CD4-positive, alpha-beta T cell treated with Interleukin-2 at 100 ng/mL for 4 hours (primary cell): Measurements from ENCODE around the gene TRMU.

ENCODE experiments used
- DNase-seq: peaks from one replicate; pipeline ENCODE4 v3.0.0-alpha.2; 2020; ENCODE audit warnings: low spot score

The TRMU gene

DNA sequence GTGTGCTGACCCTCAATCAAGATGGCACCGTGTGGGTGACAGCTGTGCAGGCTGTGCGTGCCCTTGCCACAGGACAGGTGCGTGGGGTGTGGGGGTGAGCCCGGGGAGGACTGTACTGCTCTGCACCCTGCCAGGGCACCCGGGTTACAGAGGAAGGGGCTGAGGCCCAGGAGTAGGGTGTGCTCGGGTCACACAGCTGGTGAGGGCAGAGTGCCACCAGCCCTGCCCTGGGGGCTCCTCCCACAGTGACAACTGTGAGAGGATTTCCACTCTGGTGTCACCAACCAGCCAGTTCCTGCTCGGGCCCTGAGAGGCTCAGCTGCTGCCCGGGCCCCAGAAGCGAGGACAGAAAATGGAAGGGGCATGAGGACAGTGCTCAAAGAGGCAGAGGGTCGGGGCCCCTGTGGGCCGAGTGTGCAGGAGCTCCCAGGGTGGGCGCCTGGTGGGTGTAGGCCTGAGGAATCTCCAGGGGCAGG is 20.5 kb downstream of the TRMU start:
- DNase-seq, result no peak

DNA sequence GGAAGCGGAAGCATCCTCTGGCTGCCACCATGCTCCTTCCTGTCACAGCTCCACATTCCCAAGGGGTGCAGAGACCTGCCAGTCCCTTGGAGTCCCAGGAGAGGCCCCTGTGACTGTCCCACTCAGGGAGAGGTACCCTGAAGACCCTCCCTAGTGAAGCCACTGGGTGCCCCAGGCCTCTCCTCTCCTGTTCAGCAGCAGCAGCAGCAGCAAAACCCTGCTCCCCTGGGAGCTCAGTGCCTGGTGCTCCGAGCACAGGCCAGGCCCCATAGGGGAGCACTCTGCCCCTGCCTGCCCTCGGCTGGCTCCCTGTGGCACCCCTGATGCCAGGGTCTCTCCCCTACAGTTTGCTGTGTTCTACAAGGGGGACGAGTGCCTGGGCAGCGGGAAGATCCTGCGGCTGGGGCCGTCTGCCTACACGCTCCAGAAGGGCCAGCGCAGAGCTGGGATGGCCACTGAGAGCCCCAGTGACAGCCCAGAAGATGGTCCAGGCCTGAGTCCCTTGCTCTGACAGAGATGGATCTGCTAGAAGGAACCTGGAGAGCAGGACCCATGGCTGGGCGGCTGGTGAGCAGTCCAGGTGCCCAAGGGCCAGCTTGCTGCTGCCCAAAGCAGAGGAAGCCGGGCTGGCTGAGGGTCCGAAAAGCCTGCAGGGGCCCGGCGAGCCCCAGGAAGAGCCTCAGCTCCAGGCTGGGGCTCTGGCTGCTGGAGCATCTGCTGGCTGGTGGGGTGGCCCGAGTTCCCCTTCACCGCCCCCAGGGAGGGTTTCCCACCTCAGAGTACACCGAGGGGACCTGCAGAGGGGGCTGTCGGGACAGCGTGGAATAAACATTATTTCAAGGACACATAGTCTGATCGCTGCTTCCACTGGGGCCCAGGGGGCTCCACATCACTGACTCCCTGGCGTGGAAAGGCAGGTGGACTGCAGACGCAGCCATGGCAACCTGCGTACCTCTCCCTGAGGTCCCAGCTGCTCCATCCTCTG is 21.3 kb downstream of the TRMU start:
- no peak for DNase-seq

DNA sequence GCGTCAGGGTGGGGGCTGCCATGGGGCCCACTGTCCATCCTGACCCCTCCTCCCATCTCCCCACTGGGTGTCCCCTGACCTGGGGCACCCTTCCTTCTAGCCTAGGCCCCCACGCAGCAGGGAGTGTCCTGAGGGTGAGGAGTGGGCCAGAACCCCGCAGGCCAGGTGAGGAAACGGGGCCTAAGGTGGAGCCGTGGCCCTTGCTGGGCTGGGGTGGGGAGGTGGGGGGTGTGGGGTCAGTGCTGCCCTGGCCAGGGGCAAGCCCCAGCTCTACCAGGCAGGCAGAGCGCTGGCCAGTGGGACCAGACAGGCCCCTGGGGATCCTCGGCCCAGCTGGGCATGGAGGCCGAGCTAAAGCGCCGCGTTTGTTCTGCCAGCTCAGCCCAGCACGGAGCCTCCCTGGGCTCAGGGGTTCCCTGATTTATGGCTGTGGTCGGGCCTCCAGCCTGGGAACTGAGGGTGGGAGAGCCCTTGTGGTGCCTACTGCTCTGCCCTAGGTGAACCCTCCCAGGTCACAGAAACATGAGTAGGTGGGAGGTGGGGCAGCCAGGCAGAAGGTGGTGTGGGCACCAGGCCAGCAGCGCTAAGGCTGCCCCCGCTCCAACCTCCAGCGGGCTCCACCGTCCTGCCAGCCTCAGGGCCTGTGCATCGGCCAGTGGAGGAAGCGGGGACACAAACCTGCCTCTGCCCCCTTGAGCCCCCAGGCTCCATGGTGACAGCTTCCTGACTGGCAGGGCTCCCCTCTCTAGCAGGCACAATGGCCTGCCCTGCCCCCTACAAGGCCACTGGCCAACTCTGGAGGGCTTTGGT is 22.4 kb downstream of the TRMU start:
- no peak for DNase-seq

DNA sequence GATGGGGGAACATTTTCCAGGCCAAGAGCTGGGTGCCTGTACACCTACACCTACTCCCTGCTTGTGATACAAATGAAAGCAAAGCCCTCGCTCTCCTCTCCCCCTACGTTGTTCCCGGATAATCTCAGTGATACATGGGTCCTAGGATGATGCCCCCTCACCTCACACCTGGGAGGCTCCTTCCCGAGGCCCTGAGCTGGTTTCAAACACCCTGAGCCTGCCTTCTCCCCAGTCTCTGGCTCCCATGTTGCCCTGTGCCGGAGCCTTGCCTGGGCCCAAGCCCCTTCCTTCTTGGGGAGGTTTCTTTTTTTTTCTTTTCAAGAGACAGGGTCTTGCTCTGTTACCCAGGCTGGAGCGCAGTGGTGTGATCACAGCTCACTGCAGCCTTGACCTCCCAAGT is 23.3 kb downstream of the TRMU start:
- no peak for DNase-seq

DNA sequence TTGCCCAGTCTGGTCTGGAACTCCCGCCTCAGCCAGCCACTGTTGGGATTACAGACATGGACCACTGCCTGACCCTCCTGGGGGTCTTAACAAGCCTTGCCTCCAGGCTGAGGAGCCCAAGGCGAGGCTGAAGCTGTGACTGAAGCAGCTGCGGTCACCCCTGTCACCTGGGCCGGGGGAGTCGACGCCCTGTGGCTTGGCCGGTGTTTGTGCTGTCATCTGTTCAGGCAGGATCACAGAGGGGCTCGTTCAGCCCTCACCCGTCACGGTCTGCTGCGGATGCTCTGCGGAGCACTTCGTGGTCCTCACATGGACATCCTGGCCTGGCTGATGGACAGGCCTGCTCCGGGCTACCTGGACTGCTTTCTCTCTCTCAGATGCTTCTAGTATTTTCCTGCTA is 23.8 kb downstream of the TRMU start:
- DNase-seq, result no peak

DNA sequence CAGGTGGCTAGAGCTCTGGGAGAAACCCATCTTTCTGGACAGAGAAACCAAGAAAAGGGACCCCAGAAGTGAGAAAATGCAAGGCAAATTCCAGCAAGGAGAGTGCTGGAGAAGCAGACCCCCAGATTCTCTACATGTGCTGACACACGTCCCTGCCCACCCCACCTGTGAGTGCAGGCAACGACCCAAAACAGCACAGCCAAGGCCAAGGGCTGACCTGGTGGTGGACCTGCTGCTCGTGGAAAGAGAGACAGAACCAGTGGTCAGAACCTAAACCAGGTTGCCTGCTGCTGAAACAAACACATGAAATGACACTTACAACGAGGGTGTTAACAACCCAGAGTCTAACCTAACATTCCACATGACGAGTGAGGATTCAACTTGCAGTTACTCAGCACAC is 24.6 kb downstream of the TRMU start:
- no peak for DNase-seq

DNA sequence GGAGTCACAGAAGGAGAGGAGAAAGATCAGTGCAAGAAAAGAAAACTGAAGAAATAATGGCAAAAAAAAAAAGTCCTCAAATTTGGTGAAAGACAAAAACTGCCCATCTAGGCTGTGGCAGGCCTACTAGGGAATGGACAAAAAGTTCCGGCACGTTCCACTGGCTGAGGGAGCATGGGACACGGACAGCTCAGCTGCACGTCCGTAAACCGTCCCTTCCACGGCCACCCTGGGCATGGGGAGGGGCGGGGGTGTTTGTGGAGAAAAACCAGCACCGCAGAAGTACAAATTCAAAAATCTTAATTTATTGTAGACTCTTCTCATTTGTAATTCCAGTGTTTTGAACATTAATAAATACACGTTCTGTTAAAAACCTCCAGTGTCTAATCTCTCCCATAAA is 25.4 kb downstream of the TRMU start:
- no peak for DNase-seq

DNA sequence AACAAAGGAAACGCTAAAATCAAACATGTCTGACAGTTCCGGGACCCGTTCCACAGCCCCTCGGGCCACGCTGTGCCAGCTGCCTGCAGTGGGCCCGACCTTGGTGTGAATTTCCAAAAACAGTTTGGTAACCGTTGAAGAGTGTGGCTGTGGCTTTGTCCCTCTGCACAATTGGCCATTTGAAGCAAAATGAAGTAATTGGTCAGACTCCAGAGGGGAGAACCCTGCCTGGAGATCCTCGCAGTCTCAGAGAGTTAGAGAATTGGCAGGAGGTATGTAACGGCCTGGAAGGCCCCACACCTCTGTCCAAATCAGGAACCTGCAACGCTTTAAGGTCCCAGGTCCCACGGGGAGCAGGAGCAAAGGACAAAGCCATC is 26.3 kb downstream of the TRMU start:
- DNase-seq, result no peak

DNA sequence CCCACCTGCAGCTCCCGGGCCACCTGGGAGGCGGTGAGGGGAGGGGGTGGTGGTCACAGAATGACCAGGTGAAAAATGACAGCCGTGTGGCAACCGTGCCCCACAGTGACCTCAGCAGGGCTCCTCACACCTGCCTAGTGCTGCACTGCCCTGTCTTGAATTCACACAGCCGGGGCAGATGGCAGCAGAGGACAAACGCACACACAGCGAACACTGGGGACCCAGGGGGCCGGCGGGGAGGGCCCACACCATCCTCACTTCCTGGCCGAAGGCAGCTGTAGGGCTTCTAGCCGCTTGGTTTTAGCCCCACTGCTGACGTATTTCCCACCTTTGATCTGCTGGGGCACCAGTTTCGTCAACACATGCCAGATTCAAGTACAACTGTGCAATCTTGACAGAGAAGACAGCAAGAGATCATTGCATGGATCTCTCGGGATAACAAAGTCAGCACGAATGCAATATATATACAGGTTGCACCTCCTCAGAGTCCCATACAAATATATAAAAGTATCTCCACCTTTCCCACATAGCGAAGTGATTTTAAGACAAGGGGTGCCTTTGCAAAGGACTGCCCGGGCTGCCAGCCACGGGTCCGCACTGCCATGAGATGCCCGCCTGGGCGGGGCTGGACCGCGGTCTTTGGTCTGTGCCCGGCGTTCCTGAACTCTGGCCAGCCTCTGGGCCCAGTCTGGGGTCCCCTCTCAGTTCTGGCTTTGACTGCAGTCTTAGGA is 26.9 kb downstream of the TRMU start:
- DNase-seq, result no peak

DNA sequence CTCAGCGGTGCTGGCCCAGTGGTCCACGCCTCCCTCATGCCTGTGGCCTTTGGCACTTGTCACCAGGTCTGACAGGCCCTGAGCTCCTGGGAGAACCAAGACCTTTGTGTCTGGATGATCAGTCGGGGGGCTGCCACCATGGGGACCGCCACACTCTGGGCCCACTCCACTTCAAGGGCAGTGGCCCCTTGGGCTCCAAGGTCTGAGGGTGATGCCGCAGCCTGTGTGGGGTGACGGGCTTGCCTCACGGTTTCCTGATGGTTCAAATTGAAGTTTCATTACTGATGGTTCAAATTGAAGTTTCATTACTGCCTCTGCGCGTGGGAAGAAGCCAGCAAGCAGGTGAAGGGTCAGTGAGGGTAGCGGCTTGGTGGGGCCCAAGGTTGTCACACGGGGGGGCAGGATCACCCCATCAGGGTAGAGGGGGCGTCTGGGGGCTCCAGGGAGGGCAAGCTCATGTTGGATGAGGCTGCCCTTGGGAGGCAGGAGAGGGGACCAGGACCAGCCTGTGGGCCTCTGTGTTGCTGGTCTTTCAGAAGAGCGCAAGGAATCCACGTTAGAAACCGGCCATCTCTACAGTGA is 27.5 kb downstream of the TRMU start:
- DNase-seq, result no peak

DNA sequence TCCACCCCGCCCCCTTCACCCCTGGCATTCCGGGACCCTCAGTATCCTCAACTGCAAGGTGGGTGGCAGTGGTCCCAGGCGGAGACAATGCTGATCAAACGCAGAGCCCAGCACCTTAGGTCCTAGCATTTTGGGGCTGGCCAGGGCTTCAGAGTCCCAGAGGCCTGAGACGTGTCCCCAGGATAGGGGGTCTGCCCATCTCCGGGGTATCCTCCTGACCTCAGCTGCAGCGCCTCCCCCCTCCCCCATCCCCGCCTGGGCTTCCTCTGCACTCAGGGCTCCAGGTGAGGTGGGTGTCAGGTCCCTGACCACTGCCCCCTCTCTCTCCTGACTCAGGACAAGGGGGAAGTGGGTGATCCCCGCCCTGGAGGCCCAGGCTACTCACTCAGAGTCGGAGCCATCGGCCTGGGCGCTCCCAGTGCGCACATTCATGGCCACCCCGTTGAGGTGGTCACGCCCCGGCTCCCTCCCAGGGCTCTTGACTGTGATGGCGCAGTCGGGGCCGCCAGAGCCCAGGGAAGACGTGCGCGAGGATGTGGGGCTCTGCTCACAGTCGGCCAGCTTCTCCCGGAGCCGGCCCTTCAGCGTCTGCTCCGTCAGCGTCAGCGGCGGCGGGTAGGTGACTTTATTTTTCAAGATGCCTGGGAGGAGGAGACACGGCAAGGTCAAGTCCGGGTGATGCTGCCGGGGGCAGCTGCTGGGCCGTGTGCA is 28.3 kb downstream of the TRMU start:
- no peak for DNase-seq

DNA sequence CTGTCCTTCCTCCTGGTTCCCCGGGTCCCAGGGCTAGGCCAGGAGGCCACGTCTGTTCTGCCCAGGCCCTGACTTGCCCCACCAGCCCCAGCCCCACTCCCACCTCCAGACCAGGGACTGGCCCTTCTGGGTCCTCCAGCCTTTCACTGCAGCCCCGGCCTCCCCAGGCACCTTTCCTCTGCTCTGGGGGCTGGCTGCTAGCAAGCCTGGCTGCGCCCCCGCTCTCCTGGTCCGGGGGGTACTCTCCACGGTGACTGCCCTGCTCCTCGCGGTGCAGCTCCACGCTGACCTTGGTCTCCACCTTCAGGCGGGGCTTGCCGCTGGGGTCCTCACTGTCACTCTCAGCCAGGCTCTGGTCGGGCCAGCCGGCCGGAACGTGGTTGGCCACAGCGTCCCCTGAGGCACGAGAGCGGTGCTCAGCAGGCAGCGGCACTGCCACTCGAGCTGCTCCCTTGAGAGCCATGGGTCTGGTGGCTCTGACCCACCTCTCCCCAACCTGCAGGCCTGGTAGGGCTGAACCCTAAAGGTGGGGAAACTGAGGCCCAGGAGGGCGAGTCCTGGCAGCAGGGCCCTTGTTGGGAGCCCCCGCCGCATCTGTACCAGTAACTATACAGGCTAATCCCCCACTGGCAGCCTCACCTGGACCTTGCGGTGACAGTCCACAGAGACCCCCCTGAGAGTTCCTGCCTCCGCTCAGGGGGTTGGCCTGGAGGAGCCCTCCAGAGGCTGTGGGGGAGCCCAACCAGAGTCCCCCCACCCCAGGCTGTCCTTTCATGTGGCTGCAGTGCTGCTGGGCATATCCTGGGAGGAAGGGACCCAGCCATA is 29.0 kb downstream of the TRMU start:
- no peak for DNase-seq

DNA sequence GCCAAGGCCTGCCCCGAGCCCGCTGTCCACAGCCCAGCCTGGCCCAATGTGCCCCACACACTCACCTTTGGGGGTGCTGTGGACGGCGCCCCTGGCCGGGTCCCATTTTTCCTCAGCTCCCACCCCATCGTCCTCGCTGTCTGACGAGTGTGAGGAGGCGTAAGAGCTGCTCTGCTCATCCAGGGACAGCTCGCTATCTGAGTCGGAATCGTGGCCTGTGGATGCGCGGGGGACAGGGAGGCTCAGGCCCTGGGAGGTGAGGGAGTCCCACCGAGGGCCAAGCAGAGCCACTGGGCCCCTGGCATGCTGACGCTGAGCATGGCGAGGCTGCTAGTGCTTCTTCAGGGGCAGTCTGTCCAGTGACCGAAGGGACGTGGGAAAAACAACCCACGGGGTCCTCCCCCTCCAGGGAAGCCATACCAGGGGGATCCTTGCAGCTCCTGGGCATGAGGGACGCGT is 29.7 kb downstream of the TRMU start:
- DNase-seq, result no peak

DNA sequence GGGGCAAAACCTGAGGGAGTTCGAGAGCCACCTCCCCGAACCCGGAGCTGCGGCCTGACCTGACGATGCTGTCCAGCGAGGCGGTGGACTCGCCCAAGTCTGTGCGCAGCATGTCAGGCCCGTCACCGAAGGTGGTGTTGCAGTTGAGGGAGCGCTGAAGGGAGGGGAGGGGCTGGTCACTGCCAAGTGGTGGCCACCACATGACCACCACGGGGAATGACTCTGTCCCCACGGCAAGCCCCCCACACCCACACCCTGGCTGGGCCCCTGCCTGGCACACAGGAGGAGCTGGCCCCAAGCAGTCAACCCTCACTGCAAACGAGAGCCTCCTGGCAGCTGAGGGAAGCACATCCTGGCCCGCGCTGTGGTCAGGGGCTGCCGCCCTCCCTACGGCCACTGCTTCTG is 30.8 kb downstream of the TRMU start:
- DNase-seq, result no peak

DNA sequence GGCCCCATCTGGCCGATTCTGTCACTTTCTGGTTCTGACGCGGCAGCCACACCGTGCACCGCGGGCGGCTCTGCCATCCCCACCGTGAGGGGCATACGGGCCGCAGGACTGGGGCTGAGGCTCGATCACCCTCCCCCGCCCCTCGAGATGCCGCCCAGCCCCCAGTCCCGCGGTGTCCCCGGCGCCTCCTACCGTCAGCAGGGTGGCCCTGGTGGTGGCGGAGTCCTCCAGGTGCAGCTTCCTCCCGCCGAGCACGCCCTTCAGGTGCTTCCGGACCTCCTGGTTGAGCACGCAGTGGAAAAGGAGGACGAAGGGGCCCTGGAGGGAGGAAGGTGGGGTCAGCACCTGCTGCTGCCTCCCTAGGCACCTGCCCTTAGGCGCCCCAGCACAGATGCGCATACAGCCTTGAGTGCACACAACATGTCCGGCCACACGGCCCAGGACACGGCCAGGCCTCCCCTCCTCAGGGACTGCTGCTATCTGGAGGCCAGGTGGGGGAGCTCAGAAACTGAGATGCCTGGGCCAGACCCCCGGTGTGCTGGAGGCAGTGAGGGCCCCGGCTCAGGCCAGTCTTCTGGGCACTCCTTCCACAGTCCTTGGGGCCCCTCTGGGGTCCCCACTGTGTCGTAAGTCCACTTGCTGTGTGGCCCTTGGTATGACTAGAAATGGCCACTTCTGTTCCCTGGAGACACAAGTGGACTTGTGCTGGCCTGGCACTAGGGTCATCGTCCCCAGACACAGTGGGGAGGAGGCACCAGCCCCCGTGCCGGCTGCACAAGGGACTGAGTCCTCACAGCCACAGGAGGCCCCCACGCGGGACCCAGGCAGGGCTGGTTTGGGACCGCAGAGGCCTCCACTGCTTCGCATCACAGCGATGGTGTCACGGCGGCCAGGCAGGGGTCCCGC is 31.5 kb downstream of the TRMU start:
- DNase-seq, result no peak

DNA sequence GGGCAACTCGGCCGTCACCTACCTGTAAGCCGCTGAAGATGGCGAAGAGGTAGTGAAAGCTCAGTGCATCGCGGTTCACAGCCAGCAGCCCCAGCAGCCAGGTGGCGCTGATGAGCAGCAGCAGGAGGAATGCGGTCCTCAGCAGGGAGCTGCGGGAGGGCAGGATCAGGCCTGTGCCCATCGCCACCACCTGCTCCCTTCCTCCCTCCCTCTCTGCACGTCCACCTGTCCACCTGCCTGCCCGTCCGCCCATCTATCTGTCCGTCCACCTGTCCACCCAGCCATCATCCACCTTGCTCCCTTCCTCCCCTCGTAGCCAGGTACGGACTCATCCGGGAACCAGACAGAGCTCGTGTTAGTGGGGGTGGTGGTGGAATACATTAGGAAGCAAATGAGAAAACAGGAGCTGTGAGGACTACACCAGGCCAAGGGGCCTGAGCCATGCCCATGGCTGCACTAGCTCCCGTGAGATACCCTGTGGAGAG is 32.2 kb downstream of the TRMU start:
- peak; percentile 70 for DNase-seq

DNA sequence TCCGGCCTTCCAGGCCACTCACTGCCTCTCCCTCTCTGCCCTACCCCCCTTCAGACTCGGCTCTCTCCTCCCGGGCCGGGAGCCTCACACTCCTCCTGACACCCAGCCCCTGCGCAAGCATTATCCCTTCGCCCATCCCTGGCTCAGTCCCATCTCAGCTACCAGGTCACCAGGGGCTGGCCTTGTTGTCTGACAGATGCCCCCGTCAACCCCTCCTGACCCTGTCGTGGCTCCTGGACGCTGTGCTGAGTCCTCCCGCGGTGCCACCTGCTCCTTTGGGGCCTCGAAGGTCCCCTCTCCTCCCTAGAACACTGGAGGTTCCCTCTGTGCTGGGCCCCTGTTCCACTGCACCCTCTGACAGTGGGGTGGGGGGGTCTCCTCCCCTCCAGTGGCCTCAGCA is 32.9 kb downstream of the TRMU start:
- no peak for DNase-seq

DNA sequence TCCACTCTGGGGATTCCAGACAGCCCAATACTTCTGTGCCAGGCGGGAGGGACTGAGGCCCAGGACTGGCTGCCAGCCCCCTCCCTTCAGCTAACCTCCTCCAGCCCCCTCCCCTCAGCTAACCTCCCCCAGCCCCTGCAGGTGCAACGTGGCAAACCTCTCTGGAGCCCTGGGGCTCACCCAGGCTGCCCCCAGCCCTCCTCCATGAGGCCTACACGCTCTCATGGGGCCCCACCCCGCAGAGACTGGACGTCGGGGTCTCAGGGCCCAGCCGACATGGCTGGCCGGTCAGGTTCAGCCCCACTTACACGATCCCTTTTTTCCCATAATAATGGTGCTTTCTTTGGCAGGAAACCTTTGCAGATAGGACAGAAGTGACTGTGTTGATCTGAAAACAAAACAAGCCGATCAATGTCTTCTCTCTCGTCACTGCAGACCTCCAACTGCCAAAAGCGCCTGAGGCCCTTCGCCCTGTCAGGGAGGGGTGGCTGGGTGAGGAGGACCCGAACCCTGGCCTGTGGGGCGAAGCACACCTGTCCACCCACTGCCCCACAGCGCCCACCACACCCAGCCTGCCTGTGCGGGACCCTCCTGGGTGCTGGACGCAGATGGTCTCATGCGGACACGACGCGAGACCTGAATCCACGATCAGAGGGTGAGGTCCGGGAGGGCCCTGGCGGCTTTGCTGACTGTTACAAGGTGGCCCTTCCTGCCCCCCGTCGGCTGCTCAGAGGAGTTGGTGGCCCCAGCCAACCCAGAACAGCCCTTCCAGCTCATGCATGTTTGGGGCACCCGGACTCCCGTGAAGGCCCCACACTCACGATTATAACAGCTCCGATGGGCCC is 33.6 kb downstream of the TRMU start:
- DNase-seq, result no peak
